K562 (cell line): Measurements from ENCODE around the gene CRPPA. TPM values are rescaled to one million over a fixed set of nuclear protein-coding genes. Genes with fewer than 3 reads are reported as not detected.
"Not testable (repeated sequence)": the region's sequence is repeated elsewhere in the genome, so short reads cannot be mapped to it uniquely, and the experiment has no call there.

Experiments
- ATAC-seq: fragments of 200-7000 bp; cut with Tn5 transposase; 3 replicates; pipeline ENCODE4 v1.9.1; 2020; ENCODE audit warnings: moderate library complexity
- BruUV-seq: library from RNA; stranded (reverse); fragments of 400-500 nt; replicated peaks from 2 replicates; lab custom pipeline; 2021; lab: Mats Ljungman, UMichigan
- CTCF ChIA-PET: fragments of 300-600 bp; formaldehyde crosslinking; extraction: SDS; loops from one replicate; lab custom pipeline; 2021; ENCODE audit warnings: low intra/inter-chr PET ratio; lab: Yijun Ruan, JAX
- POLR2A ChIA-PET: fragments of 300-600, 350-650 bp; sonication (Branson Sonifier 250); formaldehyde crosslinking; extraction: SDS; loops from one replicate; lab custom pipeline; 2021; ENCODE audit warnings: antibody characterized with exemption, inconsistent platforms; lab: Yijun Ruan, JAX
- DNase-seq, 4 experiments: peaks; one replicate each; pipeline versions ENCODE4 v3.0.0 to v3.0.0-alpha.2; 2011 to 2018; ENCODE audit warnings: low spot score in 3 of 4, mixed read lengths in 3 of 4; ENCODE audit errors: extremely low read depth in 1 of 4
- FAIRE-seq: peaks from 2 replicates; lab custom pipeline; 2011; peaks lifted over from hg19 to GRCh38; lab: Jason Lieb, UNC
- H2AFZ ChIP-seq: 2 replicates; pipeline ENCODE4 v1.6.0; 2011; ENCODE audit warnings: low read depth, low read length, control low read depth, inconsistent platforms
- H3K27ac ChIP-seq: fragments of 200-600 bp; 3 replicates; pipeline ENCODE4 v1.8.0; 2011; ENCODE audit warnings: low read depth, mild to moderate bottlenecking, control low read depth, inconsistent platforms, low read length, moderate library complexity, mixed read lengths; ENCODE audit errors: extremely low read depth
- H3K27me3 ChIP-seq, 2 experiments: fragments of 300-600 bp in 1 of 2; 2 replicates in 1 of 2; 3 replicates in 1 of 2; pipeline versions ENCODE4 v1.6.0 to v1.8.0; 2011; ENCODE audit warnings: inconsistent platforms in 2 of 2, low read length in 2 of 2, mild to moderate bottlenecking in 1 of 2, mixed read lengths in 1 of 2, moderate library complexity in 1 of 2; ENCODE audit not compliant: control insufficient read depth in 2 of 2, insufficient read depth in 2 of 2
- H3K36me3 ChIP-seq: fragments of 300-600 bp; 3 replicates; pipeline ENCODE4 v1.8.0; 2011; ENCODE audit warnings: mild to moderate bottlenecking, low read length, inconsistent platforms; ENCODE audit not compliant: control insufficient read depth, insufficient read depth
- H3K4me1 ChIP-seq, 2 experiments: fragments of 200-600 bp in 1 of 2; replicated peaks in 1 of 2; 2 replicates in 1 of 2; 3 replicates in 1 of 2; pipeline versions ENCODE4 v1.5.1 to v1.8.0; 2011; ENCODE audit warnings: inconsistent platforms in 2 of 2, low read length in 2 of 2, mild to moderate bottlenecking in 1 of 2, mixed read lengths in 1 of 2, moderate library complexity in 1 of 2; ENCODE audit not compliant: control insufficient read depth in 2 of 2, insufficient read depth in 2 of 2
- H3K4me2 ChIP-seq: 2 replicates; pipeline ENCODE4 v1.6.1; 2011; ENCODE audit warnings: low read length, control low read depth, inconsistent platforms, mixed read lengths; ENCODE audit not compliant: insufficient read depth
- H3K4me3 ChIP-seq: fragments of 200-600 bp; sonication (generic), shearing (Covaris generic); 2 replicates; pipeline ENCODE4 v1.5.1; 2016; ENCODE audit warnings: control low read depth, inconsistent platforms
- H3K79me2 ChIP-seq: fragments of 200-600 bp; 3 replicates; pipeline ENCODE4 v1.8.0; 2011; ENCODE audit warnings: low read length, inconsistent platforms; ENCODE audit not compliant: control insufficient read depth, insufficient read depth
- H3K9ac ChIP-seq, 2 experiments: 2 replicates each; pipeline versions ENCODE4 v1.6.0 to v1.6.1; 2011; ENCODE audit warnings: low read depth in 2 of 2, low read length in 2 of 2, control low read depth in 1 of 2, inconsistent platforms in 1 of 2, mild to moderate bottlenecking in 1 of 2, mixed read lengths in 1 of 2; ENCODE audit not compliant: insufficient read depth in 1 of 2
- H3K9me1 ChIP-seq: one replicate; pipeline ENCODE4 v1.6.0; 2011; ENCODE audit warnings: inconsistent platforms, mild to moderate bottlenecking, low read length, moderate library complexity; ENCODE audit not compliant: control insufficient read depth, insufficient read depth
- H3K9me3 ChIP-seq: replicated peaks from 2 replicates; pipeline ENCODE4 v1.5.1; 2011; ENCODE audit warnings: low read depth, low read length, inconsistent platforms; ENCODE audit not compliant: control insufficient read depth, insufficient read depth
- H4K20me1 ChIP-seq: replicated peaks from 2 replicates; pipeline ENCODE4 v1.6.1; 2011; ENCODE audit warnings: low read length, inconsistent platforms, mixed read lengths; ENCODE audit not compliant: control insufficient read depth, insufficient read depth
- BHLHE40 ChIP-seq: IDR thresholded peaks from 2 replicates; pipeline ENCODE4 v1.6.1; 2011; ENCODE audit warnings: low read length, improper control_type of control experiment
- SPI1 ChIP-seq: IDR thresholded peaks from 2 replicates; pipeline ENCODE4 v1.6.1; 2011; ENCODE audit warnings: low read depth, low read length, control low read depth, borderline replicate concordance
- ZBTB1 ChIP-seq: sonication (generic); formaldehyde crosslinking; IDR thresholded peaks from 2 replicates; pipeline ENCODE4 v1.8.1; 2023; ENCODE audit warnings: missing genetic modification reagents, low read depth, mild to moderate bottlenecking, borderline replicate concordance
- ZNF41 ChIP-seq: fragments of 250-450 bp; sonication (Bioruptor Pico); conservative IDR thresholded peaks from 2 replicates; pipeline ENCODE4 v1.4.0; 2020; ENCODE audit warnings: mild to moderate bottlenecking
- WGBS: fragments of 100-300 bp; shearing (Covaris generic); methylation state at CpG from one replicate; pipeline ENCODE4 v1.1.6; 2016; ENCODE audit warnings: low coverage, mixed read lengths; ENCODE audit not compliant: insufficient coverage; ENCODE audit errors: missing lambda C conversion rate; 5-methylcytosine and 5-hydroxymethylcytosine counted together
- in situ Hi-C: fragments of 300-500 bp; cut with MboI; formaldehyde crosslinking; loops from 4 replicates; pipeline ENCODE4 v1.15.0; 2018; ENCODE audit warnings: inconsistent platforms, mixed read lengths
- intact Hi-C: fragments of 100-400 bp; cut with micrococcal nuclease; formaldehyde crosslinking; loops from 2 replicates; pipeline ENCODE4 v1.14.2; 2022
- polyA plus RNA-seq, 8 experiments: library from polyadenylated mRNA; depleted of rRNA in 4 of 8; stranded (reverse) in 5 of 8; unstranded in 3 of 8; fragments of >200 nt; fragmentation: Nextera tagmentation in 2 of 8; fragmentation: Illumina TruSeq in 1 of 8; extraction: Ambion mirVana in 2 of 8; extraction: Trizol in 1 of 8; gene quantifications; 2 replicates each; pipeline versions ENCODE4 v1.2.1 to v1.2.3, GENCODE V29; 2011 to 2014; ENCODE audit warnings: inconsistent platforms in 1 of 8, missing spikeins in 1 of 8
- total RNA-seq, 7 experiments: library from RNA; depleted of rRNA in 6 of 7; stranded (reverse); fragments of >200 nt in 6 of 7; fragmentation: Illumina TruSeq in 2 of 7; extraction: Trizol in 2 of 7; gene quantifications; 2 replicates each; pipeline versions ENCODE4 v1.2.1 to v1.2.3, GENCODE V29; 2011 to 2021; ENCODE audit warnings: low replicate concordance in 1 of 7
- TF ChIP-seq, protein P1 (sequence below): fragments of 250-450 bp; sonication (Bioruptor Pico); IDR thresholded peaks from 2 replicates; pipeline ENCODE4 v1.5.0; 2020; ENCODE audit warnings: mild to moderate bottlenecking, borderline replicate concordance

The CRPPA gene
- total and polyA plus RNA-seq, 9 of the 15 experiments (the other 6 are each of a cell fraction or from before 2014, with no cell fraction given) = 3.9 to 14.4 (median 7.8) TPM

DNA sequence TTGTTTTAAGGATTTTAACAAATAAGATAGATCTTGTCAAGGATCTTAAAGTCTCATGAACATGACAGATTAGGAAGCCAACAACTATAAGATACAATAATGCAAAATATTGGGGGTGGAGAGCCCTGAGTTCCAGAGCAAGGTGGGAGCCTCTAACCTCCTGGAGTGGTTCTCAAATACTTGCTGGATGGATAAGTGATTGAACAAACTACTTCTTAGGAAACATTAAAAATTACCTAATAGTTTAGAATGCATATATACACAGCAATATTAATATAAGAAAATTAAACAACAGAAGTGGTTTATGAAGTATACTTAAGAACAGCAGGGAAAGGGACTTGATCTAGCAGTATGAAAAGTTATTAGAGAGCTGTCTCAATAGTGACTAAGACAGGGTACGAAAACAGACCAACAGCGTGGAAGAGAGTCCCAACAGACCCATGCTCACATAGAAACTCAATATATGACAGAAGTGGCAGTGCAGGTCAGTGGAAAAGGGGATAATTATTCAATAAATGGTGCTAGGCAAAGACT is 28.3 kb downstream of the CRPPA start:
- BruUV-seq = no TSS peak
- in situ Hi-C loops = no loop called here

GRCh38 chr7:16383786-16384185 is 37.6 kb downstream of the CRPPA start:
- ATAC-seq, CTCF ChIA-PET, H4K20me1 ChIP-seq, H3K79me2 ChIP-seq, H3K9ac ChIP-seq, H3K9me1 ChIP-seq, H2AFZ ChIP-seq, intact Hi-C loops, FAIRE-seq, H3K4me3 ChIP-seq, H3K4me1 ChIP-seq, H3K4me2 ChIP-seq, H3K27me3 ChIP-seq, BruUV-seq, DNase-seq, in situ Hi-C loops, H3K27ac ChIP-seq: not testable (repeated sequence)
- POLR2A ChIA-PET = interaction anchor here (0.7 to 1.0 kb wide), 2 partner anchors 37 to 263 kb away, joined by 3 read pairs; no protein-coding TSS in a partner anchor
- WGBS = 82% methylated on average over 10 of the region's 18 CpGs
- H3K9me3 ChIP-seq = peaks cover 12% of the 10 kb centered on the region
- H3K36me3 ChIP-seq = peaks cover 11% of the 10 kb centered on the region; the same call in 1 of the 3 replicates

More for the DNA sequence above, 28.3 kb downstream of the CRPPA start:
- H3K4me1 ChIP-seq = no peaks in the 10 kb centered on the region
- intact Hi-C loops = no loop called here
- H3K79me2 ChIP-seq = no peaks in the 10 kb centered on the region
- H3K9me1 ChIP-seq = no peaks in the 10 kb centered on the region
- 90% methylated on average over 2 of the region's 2 CpGs for WGBS
- no peaks in the 10 kb centered on the region; a peak in 1 of 5 replicates for H3K27me3 ChIP-seq
- H3K4me2 ChIP-seq = no peak overlapping the region
- H4K20me1 ChIP-seq = no peaks in the 10 kb centered on the region
- no peak for TF ChIP-seq ZBTB1 (CRISPR knock-in tag)
- TF ChIP-seq, protein P1, sequence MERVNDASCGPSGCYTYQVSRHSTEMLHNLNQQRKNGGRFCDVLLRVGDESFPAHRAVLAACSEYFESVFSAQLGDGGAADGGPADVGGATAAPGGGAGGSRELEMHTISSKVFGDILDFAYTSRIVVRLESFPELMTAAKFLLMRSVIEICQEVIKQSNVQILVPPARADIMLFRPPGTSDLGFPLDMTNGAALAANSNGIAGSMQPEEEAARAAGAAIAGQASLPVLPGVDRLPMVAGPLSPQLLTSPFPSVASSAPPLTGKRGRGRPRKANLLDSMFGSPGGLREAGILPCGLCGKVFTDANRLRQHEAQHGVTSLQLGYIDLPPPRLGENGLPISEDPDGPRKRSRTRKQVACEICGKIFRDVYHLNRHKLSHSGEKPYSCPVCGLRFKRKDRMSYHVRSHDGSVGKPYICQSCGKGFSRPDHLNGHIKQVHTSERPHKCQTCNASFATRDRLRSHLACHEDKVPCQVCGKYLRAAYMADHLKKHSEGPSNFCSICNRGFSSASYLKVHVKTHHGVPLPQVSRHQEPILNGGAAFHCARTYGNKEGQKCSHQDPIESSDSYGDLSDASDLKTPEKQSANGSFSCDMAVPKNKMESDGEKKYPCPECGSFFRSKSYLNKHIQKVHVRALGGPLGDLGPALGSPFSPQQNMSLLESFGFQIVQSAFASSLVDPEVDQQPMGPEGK (CRISPR knock-in tag) = no peak
- no peak for TF ChIP-seq SPI1
- TF ChIP-seq BHLHE40 = no peak
- TF ChIP-seq ZNF41 = no peak
- POLR2A ChIA-PET = no interaction called here
- H3K9me3 ChIP-seq = peaks cover 23% of the 10 kb centered on the region
- H2AFZ ChIP-seq = no peak overlapping the region
- FAIRE-seq = no peak
- no peak overlapping the region for H3K4me3 ChIP-seq
- H3K27ac ChIP-seq = no peak overlapping the region
- ATAC-seq = no peak
- DNase-seq = no peak
- CTCF ChIA-PET = no interaction called here
- H3K36me3 ChIP-seq = peaks cover 23% of the 10 kb centered on the region
- H3K9ac ChIP-seq = no peak overlapping the region
